ENCODE measurements around the gene IQGAP3.

- TF ChIP-seq, protein P1, sequence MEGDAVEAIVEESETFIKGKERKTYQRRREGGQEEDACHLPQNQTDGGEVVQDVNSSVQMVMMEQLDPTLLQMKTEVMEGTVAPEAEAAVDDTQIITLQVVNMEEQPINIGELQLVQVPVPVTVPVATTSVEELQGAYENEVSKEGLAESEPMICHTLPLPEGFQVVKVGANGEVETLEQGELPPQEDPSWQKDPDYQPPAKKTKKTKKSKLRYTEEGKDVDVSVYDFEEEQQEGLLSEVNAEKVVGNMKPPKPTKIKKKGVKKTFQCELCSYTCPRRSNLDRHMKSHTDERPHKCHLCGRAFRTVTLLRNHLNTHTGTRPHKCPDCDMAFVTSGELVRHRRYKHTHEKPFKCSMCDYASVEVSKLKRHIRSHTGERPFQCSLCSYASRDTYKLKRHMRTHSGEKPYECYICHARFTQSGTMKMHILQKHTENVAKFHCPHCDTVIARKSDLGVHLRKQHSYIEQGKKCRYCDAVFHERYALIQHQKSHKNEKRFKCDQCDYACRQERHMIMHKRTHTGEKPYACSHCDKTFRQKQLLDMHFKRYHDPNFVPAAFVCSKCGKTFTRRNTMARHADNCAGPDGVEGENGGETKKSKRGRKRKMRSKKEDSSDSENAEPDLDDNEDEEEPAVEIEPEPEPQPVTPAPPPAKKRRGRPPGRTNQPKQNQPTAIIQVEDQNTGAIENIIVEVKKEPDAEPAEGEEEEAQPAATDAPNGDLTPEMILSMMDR (IDR thresholded peaks at IDR 0.05), result no peak
- no peak for TF ChIP-seq POLR2A (IDR thresholded peaks at IDR 0.05; ENCODE audit: low read depth)
- TF ChIP-seq POLR2AphosphoS5 (IDR thresholded peaks at IDR 0.05), result no peak
- TF ChIP-seq EP300 (IDR thresholded peaks at IDR 0.05), result no peak
Observed at GRCh38 chr1:156571261-156571852, 1.0 kb downstream of the IQGAP3 start.

Data from esophagus muscularis mucosa (tissue), 4 donors.